Measurements from ENCODE around the gene DKC1.

Gene DKC1

GRCh38 chrX:154800478-154801210, 38.0 kb downstream of the DKC1 start:
- TF ChIP-seq CTCF (IDR thresholded peaks at IDR 0.05; ENCODE audit: poor library complexity, severe bottlenecking), result no peak

GRCh38 chrX:154802947-154803346, 40.3 kb downstream of the DKC1 start:
- DNase-seq (ENCODE audit: low spot score) (no peak), ATAC-seq (ENCODE audit: low read depth) (no peak)
- H3K36me3 ChIP-seq (ENCODE audit: low read depth), result no peaks in the 10 kb centered on the region
- H3K4me1 ChIP-seq (ENCODE audit: insufficient read depth, poor library complexity, severe bottlenecking), result peaks cover 12% of the 10 kb centered on the region
- H3K27me3 ChIP-seq (ENCODE audit: insufficient read depth, poor library complexity, severe bottlenecking), result no peaks in the 10 kb centered on the region
- no peak for TF ChIP-seq CTCF (IDR thresholded peaks at IDR 0.05; ENCODE audit: poor library complexity, severe bottlenecking)
- H3K9me3 ChIP-seq (ENCODE audit: severe bottlenecking), result no peaks in the 10 kb centered on the region
- H3K27ac ChIP-seq (ENCODE audit: poor library complexity, severe bottlenecking), result no peak overlapping the region
- no peak overlapping the region for H3K4me3 ChIP-seq (ENCODE audit: severe bottlenecking)

More at GRCh38 chrX:154800478-154801210, 38.0 kb downstream of the DKC1 start:
- H3K4me1 ChIP-seq (ENCODE audit: insufficient read depth, poor library complexity, severe bottlenecking), result peaks cover 12% of the 10 kb centered on the region
- no peak overlapping the region for H3K27ac ChIP-seq (ENCODE audit: poor library complexity, severe bottlenecking)
- no peaks in the 10 kb centered on the region for H3K36me3 ChIP-seq (ENCODE audit: low read depth)
- H3K4me3 ChIP-seq (ENCODE audit: severe bottlenecking), result no peak overlapping the region
- no peaks in the 10 kb centered on the region for H3K9me3 ChIP-seq (ENCODE audit: severe bottlenecking)
- H3K27me3 ChIP-seq (ENCODE audit: insufficient read depth, poor library complexity, severe bottlenecking), result no peaks in the 10 kb centered on the region
- DNase-seq (ENCODE audit: low spot score) (no peak), ATAC-seq (ENCODE audit: low read depth) (no peak)

- H3K36me3 ChIP-seq (ENCODE audit: low read depth), result no peaks in the 10 kb centered on the region
- H3K27ac ChIP-seq (ENCODE audit: poor library complexity, severe bottlenecking), result no peak overlapping the region
- no peak for ATAC-seq (ENCODE audit: low read depth)
- H3K27me3 ChIP-seq (ENCODE audit: insufficient read depth, poor library complexity, severe bottlenecking), result no peaks in the 10 kb centered on the region
- no peak for DNase-seq (ENCODE audit: low spot score)
- peak overlapping the region; percentile 55 for H3K4me3 ChIP-seq (ENCODE audit: severe bottlenecking)
- H3K4me1 ChIP-seq (ENCODE audit: insufficient read depth, poor library complexity, severe bottlenecking), result peaks cover 4% of the 10 kb centered on the region
- no peaks in the 10 kb centered on the region for H3K9me3 ChIP-seq (ENCODE audit: severe bottlenecking)
- TF ChIP-seq CTCF (IDR thresholded peaks at IDR 0.05; ENCODE audit: poor library complexity, severe bottlenecking), result no peak
Measured at GRCh38 chrX:154804261-154804956, 41.7 kb downstream of the DKC1 start.

DNA sequence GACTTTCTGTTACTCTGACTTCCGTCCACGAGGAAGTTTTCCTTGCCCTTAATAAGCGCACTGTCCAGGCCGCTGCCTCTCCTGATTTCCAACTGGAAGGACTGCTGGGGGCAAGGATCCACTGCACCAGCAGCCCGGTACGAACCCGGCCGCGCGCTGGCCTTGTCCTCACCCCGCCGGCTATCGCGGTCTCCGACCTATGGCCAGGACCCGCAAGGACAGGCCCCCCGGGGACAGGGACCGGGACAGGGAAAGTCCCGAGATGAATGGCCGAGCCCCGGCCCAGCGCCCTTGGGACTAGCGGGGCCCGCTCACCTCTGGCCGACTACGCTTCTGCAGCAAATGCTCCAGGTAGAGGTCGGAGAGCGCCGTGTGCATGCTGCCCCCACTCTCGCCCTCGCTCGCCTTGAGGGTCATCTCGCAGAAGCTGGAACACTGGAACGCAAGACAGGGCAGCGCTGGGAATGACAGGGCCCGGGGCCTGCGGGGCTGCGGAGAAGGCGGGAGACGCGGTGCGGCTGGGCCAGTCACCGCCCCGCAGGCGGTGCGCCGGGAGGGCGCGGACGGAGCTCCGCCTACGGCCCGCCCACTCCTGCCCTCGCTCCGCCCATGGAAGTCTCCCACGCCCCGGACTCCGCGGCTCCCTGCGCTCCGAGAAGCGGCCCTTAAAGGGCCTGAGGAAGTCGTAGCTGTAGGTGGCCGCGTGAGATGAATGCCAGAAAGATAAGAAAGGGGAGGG, 42.5 kb downstream of the DKC1 start, which contains the start of gene MPP1:
MPP1 (minus strand) TSS at position 529 of the 739 bp plus-strand sequence; CDS start at position 417, 112 bp downstream.
- H3K9me3 ChIP-seq (ENCODE audit: severe bottlenecking), result no peaks in the 10 kb centered on the region
- no peaks in the 10 kb centered on the region for H3K27me3 ChIP-seq (ENCODE audit: insufficient read depth, poor library complexity, severe bottlenecking)
- H3K4me3 ChIP-seq (ENCODE audit: severe bottlenecking), result peak within 1 kb of the TSS; percentile 55
- no peaks in the 10 kb centered on the region for H3K4me1 ChIP-seq (ENCODE audit: insufficient read depth, poor library complexity, severe bottlenecking)
- DNase-seq (ENCODE audit: low spot score) (peak; percentile 50), ATAC-seq (ENCODE audit: low read depth) (peak; percentile 97)
- no peaks in the 10 kb centered on the region for H3K36me3 ChIP-seq (ENCODE audit: low read depth)
- H3K27ac ChIP-seq (ENCODE audit: poor library complexity, severe bottlenecking), result no peak within 1 kb of the TSS
- no peak for TF ChIP-seq CTCF (IDR thresholded peaks at IDR 0.05; ENCODE audit: poor library complexity, severe bottlenecking)
